CD4-positive, alpha-beta T cell (primary cell): ENCODE data around the gene MS4A7. TPM values are rescaled to one million over a fixed set of nuclear protein-coding genes. Genes with fewer than 3 reads are reported as not detected.

Experiments
- ATAC-seq: fragments of 200-7000 bp; cut with Tn5 transposase; one replicate; pipeline ENCODE4 v1.10.0; 2022; ENCODE audit warnings: mild to moderate bottlenecking; ENCODE audit not compliant: poor library complexity
- CTCF ChIA-PET: fragments of 350-600 bp; sonication (Branson Sonifier 250); formaldehyde crosslinking; loops from one replicate; lab custom pipeline; 2021; ENCODE audit warnings: antibody characterized with exemption, inconsistent platforms; lab: Charles Lee
- POLR2A ChIA-PET: fragments of 350-600 bp; sonication (Branson Sonifier 250); formaldehyde crosslinking; loops from one replicate; lab custom pipeline; 2021; ENCODE audit warnings: antibody characterized with exemption, inconsistent platforms; lab: Charles Lee
- DNase-seq, 14 experiments: peaks; one replicate each; pipeline ENCODE4 v3.0.0-alpha.2; 2013 to 2020; ENCODE audit warnings: mixed read lengths in 2 of 14
- H3K27ac ChIP-seq, 2 donors: one replicate each; pipeline versions ENCODE4 v1.5.1 to v1.7.0; 2013; ENCODE audit warnings: low read length in 2 of 2, low read depth in 1 of 2, mild to moderate bottlenecking in 1 of 2
- H3K27me3 ChIP-seq, 2 experiments: 1 replicate in 1 of 2; 2 replicates in 1 of 2; pipeline versions ENCODE4 v1.6.1 to v1.7.0; 2013; ENCODE audit warnings: low read length in 2 of 2, control low read depth in 1 of 2, mild to moderate bottlenecking in 1 of 2, moderate library complexity in 1 of 2; ENCODE audit not compliant: insufficient read depth in 2 of 2, control insufficient read depth in 1 of 2
- H3K36me3 ChIP-seq: one replicate; pipeline ENCODE4 v1.6.1; 2013; ENCODE audit warnings: low read length, control low read depth; ENCODE audit not compliant: insufficient read depth
- H3K4me1 ChIP-seq: one replicate; pipeline ENCODE4 v1.6.1; 2013; ENCODE audit warnings: low read length, control low read depth; ENCODE audit not compliant: insufficient read depth
- H3K4me3 ChIP-seq: one replicate; pipeline ENCODE4 v1.5.1; 2013; ENCODE audit warnings: mild to moderate bottlenecking, low read length, moderate library complexity
- H3K9me3 ChIP-seq, 2 experiments: 1 replicate in 1 of 2; 2 replicates in 1 of 2; pipeline versions ENCODE4 v1.6.1 to v1.7.0; 2013; ENCODE audit warnings: low read length in 2 of 2, mild to moderate bottlenecking in 2 of 2, control low read depth in 1 of 2, moderate library complexity in 1 of 2; ENCODE audit not compliant: control insufficient read depth in 1 of 2, insufficient read depth in 1 of 2
- H3K27ac Mint-ChIP-seq: one replicate; pipeline ENCODE4 v1.8.0; 2020; ENCODE audit warnings: mixed read lengths
- H3K27me3 Mint-ChIP-seq: one replicate; pipeline ENCODE4 v1.8.0; 2021; ENCODE audit warnings: mixed read lengths
- H3K36me3 Mint-ChIP-seq: one replicate; pipeline ENCODE4 v1.8.0; 2021; ENCODE audit warnings: low read depth, mixed read lengths
- H3K4me1 Mint-ChIP-seq: one replicate; pipeline ENCODE4 v1.8.0; 2021; ENCODE audit warnings: low read depth, mixed read lengths
- H3K4me3 Mint-ChIP-seq: one replicate; pipeline ENCODE4 v1.8.0; 2020; ENCODE audit warnings: mild to moderate bottlenecking, mixed read lengths
- H3K9me3 Mint-ChIP-seq: one replicate; pipeline ENCODE4 v1.8.0; 2020; ENCODE audit warnings: mixed read lengths
- intact Hi-C, 2 experiments: fragments of 100-400 bp; cut with DNase I in 1 of 2; cut with micrococcal nuclease in 1 of 2; formaldehyde crosslinking; loops; one replicate each; pipeline versions ENCODE4 v1.15.1 to v1.9.0; 2023 to 2025; cut with DNase I, micrococcal nuclease
- polyA plus RNA-seq, 2 donors: library from polyadenylated mRNA; unstranded; fragments of 120-200 nt; gene quantifications; one replicate each; pipeline ENCODE4 v1.2.1, GENCODE V29; 2013
- total RNA-seq, 174 experiments: library from RNA in 2 of 174; stranded (reverse) in 2 of 174; gene quantifications; one replicate each; pipeline ENCODE4 v1.2.3 and lab custom pipeline; 2021 to 2026
- TF ChIP-seq, protein P1 (sequence below): fragments of 200-600 bp; IDR thresholded peaks from one replicate; pipeline ENCODE4 v1.8.0; 2022; ENCODE audit warnings: antibody characterized with exemption, mild to moderate bottlenecking

The MS4A7 gene, protein sequence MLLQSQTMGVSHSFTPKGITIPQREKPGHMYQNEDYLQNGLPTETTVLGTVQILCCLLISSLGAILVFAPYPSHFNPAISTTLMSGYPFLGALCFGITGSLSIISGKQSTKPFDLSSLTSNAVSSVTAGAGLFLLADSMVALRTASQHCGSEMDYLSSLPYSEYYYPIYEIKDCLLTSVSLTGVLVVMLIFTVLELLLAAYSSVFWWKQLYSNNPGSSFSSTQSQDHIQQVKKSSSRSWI
- total RNA-seq (under 1 TPM in 1 of 2 experiments, not detected in 1; 0.80 TPM), total RNA-seq (lab: John Stamatoyannopoulos, UW) (0 to 13.8 (median 0.32) reads per million in 172 experiments)
- polyA plus RNA-seq (2013, experiment 1 of 2) = 13.8 TPM
- polyA plus RNA-seq (2013, experiment 2 of 2) = 9.5 TPM

DNA sequence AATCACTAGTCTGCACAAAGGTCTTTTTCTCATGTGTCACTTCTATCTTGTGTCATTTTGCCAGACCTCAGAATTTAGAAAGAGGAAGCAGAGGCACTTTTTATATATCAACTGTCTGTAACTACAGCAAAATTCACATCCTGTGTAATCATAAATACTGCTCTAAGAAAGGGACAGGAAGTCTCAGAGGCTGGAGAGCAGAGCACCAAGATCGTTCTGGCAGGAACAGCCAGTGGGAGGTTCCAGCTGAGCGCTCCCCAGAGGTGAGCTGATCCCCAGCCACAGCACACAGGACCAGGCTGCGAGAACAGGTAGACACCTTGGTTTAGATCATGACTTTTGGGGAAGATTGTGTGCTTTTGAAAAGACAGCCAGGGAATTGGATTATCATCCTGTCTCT is at the start of gene MS4A7:
TSS of gene MS4A7 (plus strand) at position 179 of the 400 bp plus-strand sequence. CDS start 4,610 bp downstream, outside the sequence.
- TF ChIP-seq, protein P1, sequence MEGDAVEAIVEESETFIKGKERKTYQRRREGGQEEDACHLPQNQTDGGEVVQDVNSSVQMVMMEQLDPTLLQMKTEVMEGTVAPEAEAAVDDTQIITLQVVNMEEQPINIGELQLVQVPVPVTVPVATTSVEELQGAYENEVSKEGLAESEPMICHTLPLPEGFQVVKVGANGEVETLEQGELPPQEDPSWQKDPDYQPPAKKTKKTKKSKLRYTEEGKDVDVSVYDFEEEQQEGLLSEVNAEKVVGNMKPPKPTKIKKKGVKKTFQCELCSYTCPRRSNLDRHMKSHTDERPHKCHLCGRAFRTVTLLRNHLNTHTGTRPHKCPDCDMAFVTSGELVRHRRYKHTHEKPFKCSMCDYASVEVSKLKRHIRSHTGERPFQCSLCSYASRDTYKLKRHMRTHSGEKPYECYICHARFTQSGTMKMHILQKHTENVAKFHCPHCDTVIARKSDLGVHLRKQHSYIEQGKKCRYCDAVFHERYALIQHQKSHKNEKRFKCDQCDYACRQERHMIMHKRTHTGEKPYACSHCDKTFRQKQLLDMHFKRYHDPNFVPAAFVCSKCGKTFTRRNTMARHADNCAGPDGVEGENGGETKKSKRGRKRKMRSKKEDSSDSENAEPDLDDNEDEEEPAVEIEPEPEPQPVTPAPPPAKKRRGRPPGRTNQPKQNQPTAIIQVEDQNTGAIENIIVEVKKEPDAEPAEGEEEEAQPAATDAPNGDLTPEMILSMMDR = no peak
- ChIA-PET POLR2A (no interaction called here), CTCF (no interaction called here)
- H3K9me3 Mint-ChIP-seq = no peaks in the 10 kb centered on the region
- H3K36me3 Mint-ChIP-seq = no peaks in the 10 kb centered on the region
- peaks cover 11% of the 10 kb centered on the region for H3K27me3 Mint-ChIP-seq
- no peak for ATAC-seq
- H3K4me1 Mint-ChIP-seq = no peaks in the 10 kb centered on the region
- no peak within 1 kb of the TSS for H3K4me3 Mint-ChIP-seq
- intact Hi-C loops = no loop called here
- Histone ChIP-seq H3K27me3 (peaks cover 10 to 12% of the 10 kb centered on the region in 2 experiments), H3K4me3 (peak within 1 kb of the TSS; percentile 29), H3K36me3 (no peaks in the 10 kb centered on the region), H3K4me1 (peaks cover 3% of the 10 kb centered on the region), H3K9me3 (no peaks in the 10 kb centered on the region), H3K27ac (no peak within 1 kb of the TSS)
- H3K27ac Mint-ChIP-seq = no peak within 1 kb of the TSS
- peak in 3 of 14 experiments; percentile 32 to 47 (median 43) for DNase-seq

DNA sequence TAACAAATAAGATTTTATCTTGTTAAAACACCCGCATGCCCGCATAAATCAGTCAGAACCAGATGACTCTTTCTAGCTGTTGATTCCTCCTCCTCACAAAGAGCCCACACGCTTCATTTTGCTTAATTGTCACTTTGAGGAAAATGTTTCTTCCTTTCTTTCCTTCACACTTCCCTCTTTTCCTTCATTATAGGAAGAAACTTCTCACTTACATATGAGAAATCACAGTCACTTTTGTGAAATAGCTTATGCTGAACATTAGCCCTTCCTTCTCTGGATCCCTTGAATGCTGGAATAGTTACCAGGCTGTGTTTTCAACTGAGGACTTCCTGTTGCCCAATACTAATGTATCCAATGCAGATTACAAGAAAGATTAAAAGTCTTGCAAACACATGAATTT is 45.5 kb upstream of the MS4A7 start:
- H3K4me1 ChIP-seq = peaks cover 2% of the 10 kb centered on the region
- POLR2A ChIA-PET = no interaction called here
- H3K36me3 Mint-ChIP-seq = no peaks in the 10 kb centered on the region
- TF ChIP-seq, protein P1 = no peak
- CTCF ChIA-PET = no interaction called here
- no peaks in the 10 kb centered on the region for H3K4me1 Mint-ChIP-seq
- no peaks in the 10 kb centered on the region for H3K9me3 ChIP-seq
- no peak overlapping the region for H3K4me3 ChIP-seq
- peaks cover 8% of the 10 kb centered on the region for H3K27me3 Mint-ChIP-seq
- no peak overlapping the region for H3K4me3 Mint-ChIP-seq
- no peaks in the 10 kb centered on the region for H3K36me3 ChIP-seq
- DNase-seq (no peak), ATAC-seq (no peak)
- no peak overlapping the region for H3K27ac Mint-ChIP-seq
- no peaks in the 10 kb centered on the region for H3K27me3 ChIP-seq
- intact Hi-C loops = no loop called here
- H3K9me3 Mint-ChIP-seq = peaks cover 2% of the 10 kb centered on the region
- H3K27ac ChIP-seq = no peak overlapping the region

DNA sequence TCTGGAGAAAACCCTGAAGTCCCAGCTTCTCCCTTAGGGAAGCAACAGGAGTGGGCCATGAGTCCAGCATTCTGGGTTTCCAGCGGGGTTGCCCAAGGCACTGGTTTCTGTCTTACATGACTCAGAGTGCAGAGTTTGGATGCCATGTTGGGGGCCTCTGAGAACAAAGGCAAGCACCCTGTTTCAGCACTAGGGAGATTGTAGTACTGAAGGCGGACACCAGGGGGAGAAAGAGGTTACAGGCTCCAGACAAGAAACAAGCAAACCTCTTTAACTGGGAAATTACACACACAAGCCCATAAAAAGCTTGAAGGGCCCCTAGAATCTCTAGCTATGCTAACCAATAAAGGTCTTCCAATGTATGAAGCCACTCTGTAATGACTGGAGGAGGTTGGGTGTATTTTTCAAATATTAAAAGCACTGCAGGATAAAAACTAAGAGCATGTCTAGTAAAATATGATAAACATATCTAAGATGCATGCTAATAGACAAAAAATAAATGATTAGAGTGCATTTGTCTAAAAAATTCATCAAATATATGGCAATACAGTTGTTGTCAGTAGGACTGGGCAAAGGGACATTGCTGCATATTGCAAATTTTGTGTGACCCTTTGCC is 44.2 kb upstream of the MS4A7 start:
- no peaks in the 10 kb centered on the region for H3K4me1 Mint-ChIP-seq
- intact Hi-C loops = loop anchor here in 1 of 2 experiments (1.0 kb wide), 1 partner anchor 284 kb away; no protein-coding TSS in a partner anchor

More for the DNA sequence above, 44.2 kb upstream of the MS4A7 start:
- no peak overlapping the region for H3K27ac Mint-ChIP-seq
- POLR2A ChIA-PET = no interaction called here
- peaks cover 8% of the 10 kb centered on the region for H3K27me3 Mint-ChIP-seq
- CTCF ChIA-PET = interaction anchor here (1.5 kb wide), 1 partner anchor 12 kb away, joined by 3 read pairs; no protein-coding TSS in a partner anchor
- no peak overlapping the region for H3K4me3 Mint-ChIP-seq
- H3K36me3 Mint-ChIP-seq = no peaks in the 10 kb centered on the region
- no peak overlapping the region for H3K4me3 ChIP-seq
- H3K9me3 Mint-ChIP-seq = peaks cover 2% of the 10 kb centered on the region
- H3K27me3 ChIP-seq = no peaks in the 10 kb centered on the region
- H3K4me1 ChIP-seq = peaks cover 2% of the 10 kb centered on the region
- peak; percentile 34 for ATAC-seq
- no peaks in the 10 kb centered on the region for H3K9me3 ChIP-seq
- TF ChIP-seq, protein P1 = peak; percentile 75
- no peak overlapping the region for H3K27ac ChIP-seq
- H3K36me3 ChIP-seq = no peaks in the 10 kb centered on the region
- peak; percentile 10 to 75 (median 49) for DNase-seq
